LNCAP (cell line): ENCODE measurements around the gene SLC4A2.

Source experiments
- CTCF ChIP-seq: fragments of 450-650 bp; IDR thresholded peaks from 2 replicates; pipeline ENCODE4 v1.5.1; 2017; ENCODE audit warnings: mild to moderate bottlenecking

Gene SLC4A2

GRCh38 chr7:151045967-151046366 is 13.4 kb upstream of the SLC4A2 start:
- no peak for TF ChIP-seq CTCF

- TF ChIP-seq CTCF = no peak
Measured at GRCh38 chr7:151046603-151047573, 12.5 kb upstream of the SLC4A2 start.

GRCh38 chr7:151047976-151048815 is 11.2 kb upstream of the SLC4A2 start, which contains the start of gene ASIC3:
TSS of gene ASIC3 (plus strand) at chr7:151048531. CDS start at chr7:151048886, 355 bp downstream.
- no peak for TF ChIP-seq CTCF

DNA sequence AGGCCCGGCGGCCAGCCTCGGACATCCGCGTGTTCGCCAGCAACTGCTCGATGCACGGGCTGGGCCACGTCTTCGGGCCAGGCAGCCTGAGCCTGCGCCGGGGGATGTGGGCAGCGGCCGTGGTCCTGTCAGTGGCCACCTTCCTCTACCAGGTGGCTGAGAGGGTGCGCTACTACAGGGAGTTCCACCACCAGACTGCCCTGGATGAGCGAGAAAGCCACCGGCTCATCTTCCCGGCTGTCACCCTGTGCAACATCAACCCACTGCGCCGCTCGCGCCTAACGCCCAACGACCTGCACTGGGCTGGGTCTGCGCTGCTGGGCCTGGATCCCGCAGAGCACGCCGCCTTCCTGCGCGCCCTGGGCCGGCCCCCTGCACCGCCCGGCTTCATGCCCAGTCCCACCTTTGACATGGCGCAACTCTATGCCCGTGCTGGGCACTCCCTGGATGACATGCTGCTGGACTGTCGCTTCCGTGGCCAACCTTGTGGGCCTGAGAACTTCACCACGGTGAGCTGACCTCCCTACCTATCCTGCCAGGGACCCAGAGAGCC is 10.4 kb upstream of the SLC4A2 start:
- no peak for TF ChIP-seq CTCF

- no peak for TF ChIP-seq CTCF
Measured at GRCh38 chr7:151051108-151051507, 8.3 kb upstream of the SLC4A2 start.

DNA sequence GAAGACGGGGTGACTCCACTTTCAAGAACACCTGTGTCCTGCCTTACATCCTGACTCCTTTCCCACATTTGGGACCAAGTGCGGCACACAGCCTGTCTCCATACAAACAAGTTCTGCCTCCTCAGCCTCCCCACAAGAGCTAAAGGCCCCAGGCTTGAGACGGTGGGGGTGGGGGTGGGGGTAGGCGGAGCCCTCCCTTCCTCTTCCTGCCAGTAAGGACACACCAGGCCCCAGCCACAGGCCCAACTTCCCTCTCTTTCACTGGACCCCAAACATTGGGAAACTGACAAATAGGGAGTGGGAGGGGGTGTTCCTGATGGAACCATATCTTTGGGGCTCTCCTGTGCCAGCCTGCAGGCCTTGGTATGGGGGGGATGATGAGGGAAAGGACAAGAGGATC is 6.3 kb upstream of the SLC4A2 start:
- no peak for TF ChIP-seq CTCF

DNA sequence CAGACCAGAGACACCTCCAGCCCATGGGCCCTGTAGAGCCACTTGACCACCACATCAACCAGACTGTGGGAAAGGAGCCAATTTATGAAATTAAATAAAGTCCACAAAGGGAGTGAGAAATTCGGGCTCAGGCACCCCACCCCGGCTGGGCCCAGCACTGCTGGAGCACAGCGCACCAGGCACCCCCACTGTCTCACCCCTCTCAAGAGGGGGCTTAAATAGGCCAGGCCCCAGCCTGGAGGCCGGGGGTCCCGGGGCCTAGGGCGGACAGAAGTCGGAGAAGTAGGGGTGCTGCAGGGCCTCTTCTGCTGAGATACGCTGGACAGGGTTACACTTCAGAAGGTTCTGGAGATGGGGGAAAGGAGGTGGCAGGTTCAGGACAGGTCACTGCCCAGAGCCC is 5.6 kb upstream of the SLC4A2 start:
- TF ChIP-seq CTCF = no peak
